GM21723 (cell line): ENCODE measurements around the gene AQP10.
"Not testable (repeated sequence)": the region's sequence is repeated elsewhere in the genome, so short reads cannot be mapped to it uniquely, and the experiment has no call there.

Experiments used
- ATAC-seq: cut with Tn5 transposase; IDR thresholded peaks from one replicate; pipeline ENCODE4 v1.9.1; 2021; ENCODE audit warnings: mild to moderate bottlenecking, moderate library complexity; ENCODE audit not compliant: unreplicated experiment

The AQP10 gene

DNA sequence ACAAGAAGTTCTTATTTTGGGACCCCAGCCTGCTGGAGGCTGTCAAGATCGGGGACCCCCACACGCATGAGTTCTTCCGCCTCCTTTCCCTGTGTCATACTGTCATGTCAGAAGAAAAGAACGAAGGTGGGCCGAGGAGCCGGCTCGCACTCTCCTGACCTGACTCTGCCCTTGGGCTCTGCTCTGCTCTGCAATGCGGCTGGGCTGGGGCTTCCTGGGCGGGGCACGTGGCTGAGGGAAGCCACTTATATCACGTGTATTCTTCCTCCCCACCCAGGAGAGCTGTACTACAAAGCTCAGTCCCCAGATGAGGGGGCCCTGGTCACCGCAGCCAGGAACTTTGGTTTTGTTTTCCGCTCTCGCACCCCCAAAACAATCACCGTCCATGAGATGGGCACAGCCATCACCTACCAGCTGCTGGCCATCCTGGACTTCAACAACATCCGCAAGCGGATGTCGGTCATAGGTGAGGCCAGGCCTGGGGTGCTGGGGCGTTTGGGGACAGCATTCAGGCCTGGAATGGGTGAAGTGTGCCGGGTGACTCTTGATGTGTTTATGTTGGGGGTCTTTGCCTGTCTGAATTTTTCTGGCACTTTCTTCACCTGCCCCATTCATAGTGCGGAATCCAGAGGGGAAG lies 22.1 kb downstream of the AQP10 start:
- ATAC-seq: no peak

DNA sequence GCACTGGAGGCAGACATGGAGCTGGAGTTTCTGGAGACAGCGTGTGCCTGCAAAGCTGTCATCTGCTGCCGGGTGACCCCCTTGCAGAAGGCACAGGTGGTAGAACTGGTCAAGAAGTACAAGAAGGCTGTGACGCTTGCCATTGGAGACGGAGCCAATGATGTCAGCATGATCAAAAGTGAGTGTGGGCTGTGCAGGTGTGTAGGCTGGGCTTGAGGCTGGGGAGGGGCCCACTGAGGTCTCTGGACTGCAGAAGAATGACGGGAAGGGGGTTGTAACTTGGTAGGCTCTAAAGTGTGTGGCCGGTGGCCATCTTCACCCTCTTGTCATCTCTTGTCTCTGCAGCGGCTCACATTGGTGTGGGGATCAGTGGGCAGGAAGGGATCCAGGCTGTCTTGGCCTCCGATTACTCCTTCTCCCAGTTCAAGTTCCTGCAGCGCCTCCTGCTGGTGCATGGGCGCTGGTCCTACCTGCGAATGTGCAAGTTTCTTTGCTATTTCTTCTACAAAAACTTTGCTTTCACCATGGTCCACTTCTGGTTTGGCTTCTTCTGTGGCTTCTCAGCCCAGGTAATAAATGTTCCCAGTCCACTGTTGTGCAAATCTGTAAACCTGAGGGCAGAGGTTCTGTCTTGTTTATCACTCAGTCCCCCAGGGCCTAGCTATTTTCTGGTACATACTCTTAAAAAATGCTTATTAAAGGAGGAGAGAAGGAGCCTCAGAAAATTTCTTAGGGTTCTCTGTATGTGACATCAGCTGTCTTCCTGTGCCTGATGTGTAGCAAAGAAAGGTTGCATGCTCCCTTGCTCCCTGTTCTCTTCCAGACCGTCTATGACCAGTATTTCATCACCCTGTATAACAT lies 24.3 kb downstream of the AQP10 start:
- no peak for ATAC-seq

DNA sequence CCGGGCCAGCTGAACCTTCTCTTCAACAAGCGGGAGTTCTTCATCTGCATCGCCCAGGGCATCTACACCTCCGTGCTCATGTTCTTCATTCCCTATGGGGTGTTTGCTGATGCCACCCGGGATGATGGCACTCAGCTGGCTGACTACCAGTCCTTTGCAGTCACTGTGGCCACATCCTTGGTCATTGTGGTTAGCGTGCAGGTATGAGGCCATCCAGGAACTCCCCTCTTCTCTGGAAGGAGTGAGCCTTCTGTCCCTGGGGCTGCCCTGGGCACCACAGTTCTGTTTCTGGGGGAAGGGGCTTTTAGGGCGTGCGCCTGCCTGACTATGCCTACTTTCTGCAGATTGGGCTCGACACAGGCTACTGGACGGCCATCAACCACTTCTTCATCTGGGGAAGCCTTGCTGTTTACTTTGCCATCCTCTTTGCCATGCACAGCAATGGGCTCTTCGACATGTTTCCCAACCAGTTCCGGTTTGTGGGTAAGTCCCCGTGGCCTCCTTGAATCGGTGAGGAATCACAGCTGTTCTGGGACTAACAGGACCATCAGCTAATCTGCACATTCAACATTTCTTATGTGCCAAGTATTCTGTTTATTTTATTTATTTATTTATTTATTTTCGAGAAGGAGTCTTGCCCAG lies 25.5 kb downstream of the AQP10 start:
- no peak for ATAC-seq

DNA sequence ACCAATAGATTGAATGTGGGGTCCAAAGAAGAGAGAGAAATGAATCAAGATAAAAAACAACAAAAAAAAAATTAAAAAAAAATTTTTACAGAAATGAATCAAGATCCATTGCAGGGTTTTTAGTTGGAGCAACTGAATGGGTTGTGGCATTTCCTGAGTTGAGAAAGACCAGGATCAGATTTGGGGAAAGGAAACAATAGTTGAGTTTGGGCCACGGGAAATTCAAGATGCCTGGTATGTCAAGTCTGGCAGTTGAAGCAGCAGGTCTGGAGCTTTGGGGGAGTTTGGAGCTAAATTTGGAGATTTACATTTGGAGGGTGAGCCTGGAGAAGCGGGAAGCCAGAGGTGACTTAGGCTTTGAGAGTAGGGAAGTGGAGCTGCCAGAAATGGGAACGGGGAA lies 27.1 kb downstream of the AQP10 start:
- ATAC-seq: no peak

DNA sequence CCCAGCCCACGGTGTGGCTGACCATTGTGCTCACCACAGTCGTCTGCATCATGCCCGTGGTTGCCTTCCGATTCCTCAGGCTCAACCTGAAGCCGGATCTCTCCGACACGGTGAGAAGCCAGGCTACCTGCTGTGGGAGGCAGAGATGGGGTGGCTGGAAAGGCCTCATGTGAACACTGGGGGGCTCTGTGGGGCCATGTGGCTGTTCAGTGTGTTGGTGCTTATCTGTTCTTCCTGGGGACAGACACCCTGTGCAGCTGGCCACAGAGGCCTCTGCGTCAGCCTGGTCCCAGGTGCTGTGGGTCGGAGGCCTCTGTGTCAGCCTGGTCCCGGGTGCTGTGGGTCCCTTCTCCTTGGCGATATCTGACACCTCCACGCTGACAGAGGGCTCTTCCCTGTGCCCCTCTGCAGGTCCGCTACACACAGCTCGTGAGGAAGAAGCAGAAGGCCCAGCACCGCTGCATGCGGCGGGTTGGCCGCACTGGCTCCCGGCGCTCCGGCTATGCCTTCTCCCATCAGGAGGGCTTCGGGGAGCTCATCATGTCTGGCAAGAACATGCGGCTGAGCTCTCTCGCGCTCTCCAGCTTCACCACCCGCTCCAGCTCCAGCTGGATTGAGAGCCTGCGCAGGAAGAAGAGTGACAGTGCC lies 27.7 kb downstream of the AQP10 start:
- ATAC-seq: no peak

DNA sequence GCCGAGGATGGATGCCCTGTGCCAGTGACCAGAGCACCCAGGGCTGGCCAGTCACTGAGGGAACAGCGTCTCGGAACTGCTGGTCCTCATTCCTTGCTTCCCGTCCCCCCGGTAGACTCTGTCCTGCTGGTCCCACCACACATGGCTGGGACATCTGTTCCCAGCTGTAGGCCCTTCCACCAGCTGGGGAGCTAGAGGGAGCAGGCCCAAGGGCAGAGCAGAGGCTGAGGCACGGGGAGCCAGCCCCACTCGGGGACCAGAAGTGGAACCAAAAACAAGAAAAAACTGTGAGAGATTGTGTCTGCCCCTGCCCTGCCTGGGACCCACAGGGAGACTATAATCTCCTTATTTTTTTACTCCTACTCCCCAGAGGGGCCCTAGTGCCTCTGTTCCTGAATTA lies 28.2 kb downstream of the AQP10 start:
- no peak for ATAC-seq

DNA sequence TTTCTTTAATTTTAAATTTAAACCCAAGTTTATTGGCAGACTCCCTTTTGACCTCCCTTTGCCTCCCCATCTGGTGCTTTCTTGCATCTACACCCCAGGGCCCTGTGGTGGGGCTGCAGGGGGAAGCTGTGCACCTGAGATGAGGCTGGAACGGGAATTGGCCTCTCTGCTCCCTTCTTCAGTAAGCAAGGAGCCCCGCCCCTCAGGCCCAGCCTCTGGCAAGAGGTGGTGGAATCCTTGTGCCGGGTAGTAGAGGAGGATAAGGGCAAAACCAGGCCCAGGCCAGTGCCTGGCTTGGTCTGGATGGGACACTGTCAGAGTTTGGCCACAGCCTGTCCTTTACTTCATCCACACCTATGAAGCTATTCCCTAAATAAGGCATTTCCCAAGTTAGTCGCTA lies 29.5 kb downstream of the AQP10 start:
- ATAC-seq: no peak

DNA sequence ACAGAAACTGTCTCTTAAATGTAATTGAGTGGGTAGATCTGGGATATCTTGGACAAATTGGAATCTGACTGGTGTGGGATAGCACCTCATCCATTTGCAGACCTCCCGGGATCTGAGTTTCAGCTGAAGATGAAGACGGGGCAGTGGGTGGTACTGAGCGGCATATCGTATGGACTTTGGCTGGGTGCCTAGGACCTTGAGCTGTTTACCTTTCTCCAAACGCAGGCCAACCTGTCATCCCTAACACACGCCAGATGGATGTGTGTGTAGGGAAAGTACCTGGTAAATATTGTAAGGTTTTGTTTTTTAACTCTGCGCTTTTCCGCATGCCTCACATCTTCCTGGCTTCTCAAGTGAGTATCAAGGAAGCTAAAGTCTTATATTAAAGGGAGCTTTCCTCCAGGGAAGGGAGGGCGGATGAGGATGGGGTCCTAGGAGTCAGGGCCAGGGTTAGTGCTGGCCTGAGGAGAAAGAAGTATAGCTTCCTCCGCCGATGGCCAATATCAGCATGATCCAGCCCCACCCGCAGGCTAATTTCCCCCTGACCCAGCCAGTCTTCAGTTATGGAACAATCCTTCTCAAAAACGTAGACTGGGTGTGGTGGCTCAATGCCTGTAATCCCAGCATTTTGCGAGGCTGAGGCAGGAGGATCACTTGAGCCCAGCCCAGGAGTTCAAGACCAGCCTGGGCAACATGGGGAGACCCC lies 30.6 kb downstream of the AQP10 start:
- ATAC-seq: no peak

DNA sequence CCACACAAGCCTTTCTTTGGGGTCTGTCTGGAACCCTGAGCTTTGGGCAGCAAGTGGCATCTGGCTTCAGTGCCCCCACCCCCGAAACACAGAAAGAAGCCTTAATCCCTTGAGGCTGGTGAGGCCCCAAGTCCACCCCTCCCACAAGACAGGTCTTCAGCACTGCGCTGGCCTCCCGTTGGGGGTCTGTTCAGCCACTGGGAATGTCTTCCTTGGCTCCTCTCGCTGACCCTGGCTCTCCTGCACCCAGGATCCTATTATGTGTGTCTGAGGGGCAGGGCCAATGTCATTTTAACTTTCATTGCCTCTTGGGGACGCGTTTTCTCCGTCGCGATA lies 31.3 kb downstream of the AQP10 start:
- ATAC-seq: no peak

DNA sequence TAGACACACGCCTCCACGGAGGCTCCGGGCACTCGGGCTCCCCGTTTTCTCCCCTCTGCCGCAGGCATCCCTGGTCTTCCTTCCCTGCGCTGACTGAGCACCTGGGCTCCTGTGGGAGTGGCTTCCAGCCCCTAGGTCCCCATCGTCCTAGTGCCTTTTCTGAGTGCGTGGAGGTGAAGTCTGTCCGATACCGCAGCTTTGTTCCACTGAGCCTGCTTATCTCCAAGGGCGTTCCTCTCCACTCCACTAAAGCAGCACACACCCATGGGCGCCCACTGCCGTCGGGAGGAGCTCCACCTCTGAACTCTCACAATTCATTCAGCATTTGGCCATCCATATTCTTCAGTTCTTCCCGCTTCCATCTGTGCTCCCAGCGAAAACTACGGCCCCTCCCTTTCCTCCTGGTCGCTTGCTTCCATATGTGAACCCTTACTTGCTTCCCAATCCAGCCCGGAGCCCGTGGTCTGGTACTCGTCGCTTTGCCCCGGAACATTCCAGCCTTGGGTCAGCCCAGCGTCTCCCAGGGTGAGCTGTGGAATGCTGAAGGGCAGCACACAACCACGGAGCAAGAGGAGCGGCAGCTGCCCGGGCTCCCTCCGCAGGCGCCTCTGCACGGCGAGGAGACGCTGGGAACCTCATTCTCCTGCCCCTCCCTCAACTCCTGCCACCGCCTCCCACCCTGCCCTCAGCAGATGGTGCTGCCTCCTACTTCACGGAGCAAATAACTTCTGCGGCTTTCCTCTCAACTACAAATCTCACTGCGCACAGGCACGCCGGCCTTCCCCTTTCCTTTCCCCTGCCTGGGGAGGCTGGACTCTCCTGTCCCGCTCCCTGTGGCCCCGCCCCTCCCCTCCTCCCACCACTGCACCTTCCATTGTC lies 31.9 kb downstream of the AQP10 start:
- no peak for ATAC-seq

DNA sequence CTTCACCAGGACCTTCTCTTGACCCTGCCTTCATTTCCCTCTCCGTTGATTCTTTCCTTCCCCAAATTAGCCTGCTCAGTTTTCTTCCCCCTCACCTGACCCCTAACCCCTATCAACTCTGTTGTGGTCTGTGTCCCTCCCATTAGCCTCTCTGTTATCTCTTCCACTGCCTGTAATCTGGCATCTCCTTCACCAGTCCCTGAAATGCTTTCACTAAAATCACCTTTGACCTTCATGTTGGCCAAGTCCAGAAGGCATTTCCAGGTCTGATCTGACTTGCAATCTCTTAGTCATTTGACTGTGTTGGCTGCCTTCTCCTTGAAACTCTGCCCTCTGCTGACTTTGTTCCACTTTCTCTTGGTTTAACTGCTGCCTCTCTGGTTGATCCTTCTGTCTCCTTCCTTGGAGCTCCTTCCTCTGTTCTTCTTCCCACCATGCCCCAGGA lies 32.6 kb downstream of the AQP10 start:
- ATAC-seq: no peak

DNA sequence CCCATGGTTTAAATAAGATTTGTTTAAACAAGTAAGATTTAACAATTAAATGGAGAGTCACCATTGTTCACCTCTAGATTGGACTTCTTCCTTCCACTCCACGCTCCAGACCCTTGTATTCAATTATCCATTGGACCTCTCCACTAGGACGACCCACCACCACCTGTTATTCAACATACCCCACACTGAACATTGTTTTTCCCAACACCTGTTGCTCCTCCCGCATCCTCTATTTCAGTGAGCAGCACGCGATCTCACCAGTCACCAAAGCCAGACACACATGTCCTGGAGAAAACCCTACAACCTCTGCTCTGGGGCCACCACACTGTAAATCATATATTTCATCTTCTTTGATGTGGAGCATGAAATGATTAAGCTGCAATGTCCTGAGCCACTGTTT lies 33.1 kb downstream of the AQP10 start:
- ATAC-seq: no peak

DNA sequence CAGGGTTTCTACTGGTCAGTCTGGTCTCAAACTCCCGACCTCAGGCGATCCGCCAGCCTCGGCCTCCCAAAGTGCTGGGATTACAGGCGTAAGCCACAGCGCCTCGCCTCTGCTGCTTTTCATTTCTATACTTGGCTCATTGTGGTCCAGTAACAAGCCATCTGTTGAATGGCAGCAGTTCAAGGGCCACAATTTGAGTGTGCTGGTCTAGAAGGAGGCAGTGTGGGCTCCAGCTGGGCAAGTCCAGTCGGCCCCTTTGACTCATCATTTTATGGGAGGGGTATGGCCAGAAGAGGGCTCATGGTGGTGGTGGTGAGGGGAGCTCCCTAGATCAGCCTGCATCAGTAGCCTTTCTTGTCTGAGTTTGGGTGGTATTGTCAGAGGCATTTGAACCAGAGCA lies 37.6 kb downstream of the AQP10 start:
- no peak for ATAC-seq

DNA sequence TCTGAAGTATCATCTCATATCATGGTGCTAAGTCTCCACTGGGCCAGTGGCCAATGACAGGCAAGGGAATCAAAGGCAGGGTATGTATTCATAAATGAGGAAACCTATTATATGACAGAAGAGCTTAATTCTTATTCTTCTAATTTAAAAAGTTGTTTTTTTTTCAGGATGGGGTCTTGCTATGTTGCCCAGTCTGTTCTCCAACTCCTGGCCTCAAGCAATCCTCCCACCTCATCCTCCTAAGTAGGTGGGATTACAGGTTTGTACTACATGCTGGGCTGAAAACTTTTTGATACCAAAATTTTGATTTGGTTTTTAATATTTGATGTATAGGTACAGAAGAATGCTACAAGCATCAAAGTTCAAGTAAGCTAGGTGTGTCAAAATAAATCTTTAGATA lies 39.4 kb downstream of the AQP10 start:
- no peak for ATAC-seq

DNA sequence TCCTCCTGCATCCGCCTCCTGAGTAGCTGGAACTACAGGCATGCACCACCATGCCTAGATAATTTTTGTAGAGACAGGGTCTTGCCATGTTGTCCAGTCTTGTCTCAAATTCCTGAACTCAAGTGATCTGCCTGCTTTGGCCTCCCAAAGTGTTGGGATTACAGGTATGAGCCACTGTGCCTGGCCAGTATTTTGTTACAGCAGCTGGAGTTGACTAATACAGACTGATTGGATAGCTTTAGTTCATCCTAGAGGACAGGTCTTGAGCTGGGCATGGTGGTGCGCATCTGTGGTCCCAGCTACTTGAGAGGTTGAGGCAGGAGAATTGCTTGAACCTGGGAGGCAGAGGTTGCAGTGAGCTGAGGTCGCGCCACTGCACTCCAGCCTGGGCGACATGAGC lies 40.0 kb downstream of the AQP10 start:
- ATAC-seq: not testable (repeated sequence)

DNA sequence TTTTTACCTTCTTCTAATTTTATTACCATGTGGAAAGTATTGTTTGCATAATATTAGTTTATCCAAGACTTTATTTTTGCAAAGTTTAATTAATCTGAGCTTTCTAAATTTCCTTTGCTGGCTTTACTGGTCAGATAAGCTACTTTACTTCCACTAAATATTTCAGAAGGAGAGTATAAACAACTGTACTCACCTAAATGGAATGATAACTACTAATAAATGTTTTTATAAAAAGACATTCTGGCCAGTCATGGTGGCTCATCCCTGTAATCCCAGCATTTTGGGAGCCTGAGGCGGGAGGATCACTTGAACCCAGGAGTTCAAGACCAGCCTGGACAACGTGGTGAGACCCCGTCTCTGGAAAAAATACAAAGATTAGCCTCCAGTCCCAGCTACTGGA lies 40.5 kb downstream of the AQP10 start:
- ATAC-seq: no peak

DNA sequence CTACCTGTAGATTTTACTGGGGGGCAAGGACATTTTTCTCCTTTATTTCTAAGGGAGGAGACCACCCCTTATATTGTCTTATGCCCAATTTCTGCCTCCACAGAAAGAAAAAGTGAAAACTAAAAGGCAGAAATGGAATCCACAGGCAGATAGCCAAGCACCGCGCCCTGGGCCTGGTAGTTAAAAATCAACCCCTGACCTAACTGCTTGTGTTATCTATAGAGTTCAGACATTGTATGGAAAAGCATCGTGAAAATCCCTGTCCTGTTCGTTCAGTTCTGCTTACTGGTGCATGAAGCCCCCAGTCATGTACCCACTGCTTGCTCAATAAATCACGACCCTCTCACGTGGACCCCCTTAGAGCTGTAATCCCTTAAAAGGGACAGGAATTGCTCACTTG lies 50.5 kb downstream of the AQP10 start:
- no peak for ATAC-seq

DNA sequence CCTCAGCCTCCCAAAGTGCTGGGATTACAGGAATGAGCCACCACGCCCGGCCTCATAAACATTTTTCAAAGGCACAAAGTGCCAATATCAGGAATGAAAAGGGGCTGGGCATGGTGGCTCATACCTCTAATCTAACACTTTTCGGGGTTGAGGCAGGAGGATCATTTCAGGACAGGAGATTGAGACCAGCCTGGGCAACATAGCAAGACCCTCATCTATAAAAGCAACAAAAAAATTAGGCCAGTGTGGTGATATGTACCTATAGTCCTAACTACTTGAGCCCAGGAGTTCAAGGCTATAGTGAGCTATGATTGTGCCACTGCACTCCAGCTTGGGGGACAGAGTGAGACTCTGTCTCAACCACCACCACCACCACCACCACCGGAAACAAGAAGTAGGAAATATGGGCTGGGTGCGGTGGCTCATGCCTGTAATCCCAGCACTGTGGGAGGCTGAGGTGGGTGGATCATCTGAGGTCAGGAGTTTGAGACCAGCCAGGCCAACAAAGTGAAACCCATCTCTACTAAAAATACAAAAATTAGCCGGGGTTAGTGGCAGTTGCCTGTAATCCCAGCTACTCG lies 53.0 kb downstream of the AQP10 start:
- not testable (repeated sequence) for ATAC-seq
